RPMI7951 (cell line): ENCODE data around the gene DENND2C. TPM values are rescaled to one million over a fixed set of nuclear protein-coding genes. Genes with fewer than 3 reads are reported as not detected.
A peak's percentile ranks its signal among the peaks of the same experiment; 100 is the strongest.

Experiments used
- DNase-seq: peaks from one replicate; pipeline ENCODE4 v3.0.0-alpha.2; 2012; ENCODE audit warnings: low read depth
- total RNA-seq: library from RNA; depleted of rRNA; stranded (reverse); fragments of >200 nt; shearing (Covaris generic); gene quantifications from 2 replicates; pipeline ENCODE4 v1.2.3, GENCODE V29; 2014; rRNA removed

The DENND2C gene, protein sequence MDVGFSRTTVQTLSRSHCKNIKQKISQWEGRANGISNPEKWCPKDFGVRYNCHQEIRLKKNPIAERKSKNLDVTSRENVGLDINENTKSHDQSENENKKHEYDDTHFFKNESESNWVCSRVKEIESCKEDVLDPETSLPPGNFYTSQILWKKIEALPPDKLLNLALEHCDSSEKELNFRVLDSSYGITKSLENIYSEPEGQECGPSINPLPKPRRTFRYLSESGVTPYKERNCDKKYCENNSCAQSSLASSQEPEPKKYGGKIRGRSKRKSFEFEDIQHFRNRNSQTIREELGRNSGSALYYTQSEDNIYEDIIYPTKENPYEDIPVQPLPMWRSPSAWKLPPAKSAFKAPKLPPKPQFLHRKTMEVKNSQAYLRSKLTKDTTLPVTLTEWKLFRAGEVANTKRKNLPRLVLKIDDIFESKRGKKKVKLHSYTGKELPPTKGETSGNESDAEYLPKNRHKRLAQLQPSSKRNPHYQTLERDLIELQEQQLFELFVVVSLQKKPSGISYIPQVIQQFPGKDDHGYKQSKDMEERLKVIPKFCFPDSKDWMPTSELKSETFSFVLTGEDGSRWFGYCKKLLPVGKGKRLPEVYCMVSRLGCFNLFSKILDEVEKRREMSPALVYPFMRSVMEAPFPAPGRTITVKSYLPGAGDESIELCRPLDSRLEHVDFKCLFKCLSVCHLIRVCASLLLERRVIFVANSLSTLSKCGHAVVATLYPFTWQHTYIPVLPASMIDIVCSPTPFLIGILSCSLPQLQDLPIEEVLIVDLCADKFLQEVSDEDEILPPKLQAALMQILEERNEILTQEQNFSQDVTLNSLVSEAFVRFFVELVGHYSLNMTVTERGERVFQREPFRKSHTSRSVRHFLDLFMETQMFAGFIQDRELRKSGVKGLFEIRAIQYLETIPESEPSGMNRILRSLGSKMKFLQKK
- 0.29 and 0.36 TPM in 2 replicates for total RNA-seq

DNA sequence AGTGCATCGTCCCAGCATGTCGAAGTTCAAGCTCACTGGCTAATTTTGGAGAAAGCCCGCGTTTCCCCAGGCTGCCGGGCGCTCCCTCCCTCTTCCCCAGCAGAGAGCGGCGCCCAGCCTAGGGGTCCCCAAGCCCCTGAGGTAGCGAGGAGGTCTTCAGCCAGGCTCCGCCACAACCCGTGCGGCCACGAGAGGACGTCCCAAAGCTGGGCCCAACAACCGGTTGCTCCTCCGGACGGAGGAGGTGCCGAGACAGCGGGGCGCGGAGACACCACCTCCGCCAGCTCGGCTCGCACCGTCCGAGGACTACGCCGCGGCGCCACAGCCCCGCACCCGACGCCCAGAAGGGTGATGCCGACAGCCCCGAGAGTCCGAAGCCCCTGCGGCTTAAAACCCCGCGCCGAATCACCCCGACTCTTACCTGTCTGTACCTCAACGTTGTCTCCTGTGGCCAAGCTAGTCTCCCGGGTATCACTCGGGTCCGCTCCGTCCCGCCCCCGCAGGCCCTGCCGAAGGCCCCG, at the start of gene DENND2C:
TSS of gene DENND2C (minus strand) at position 488 of the 521 bp plus-strand sequence. CDS start 44,065 bp downstream, outside the sequence.
- DNase-seq, result no peak

DNA sequence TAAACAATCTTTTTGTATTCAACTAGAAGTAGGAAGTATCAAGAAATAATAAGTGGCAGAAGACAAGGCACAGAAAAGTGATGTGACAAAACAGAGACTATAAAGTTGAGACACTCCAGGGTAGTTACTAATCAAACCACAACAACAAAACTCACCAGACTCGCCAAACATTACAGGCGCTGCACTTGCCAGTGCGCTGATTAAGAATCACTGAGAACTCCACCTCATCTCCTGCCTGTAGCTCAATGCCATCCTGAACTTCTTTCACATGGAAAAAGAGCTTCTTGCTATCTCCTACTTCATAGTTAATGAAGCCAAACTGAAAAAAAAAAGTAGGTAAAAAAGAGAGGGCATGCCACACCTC, 49.6 kb upstream of the DENND2C start:
- no peak for DNase-seq

DNA sequence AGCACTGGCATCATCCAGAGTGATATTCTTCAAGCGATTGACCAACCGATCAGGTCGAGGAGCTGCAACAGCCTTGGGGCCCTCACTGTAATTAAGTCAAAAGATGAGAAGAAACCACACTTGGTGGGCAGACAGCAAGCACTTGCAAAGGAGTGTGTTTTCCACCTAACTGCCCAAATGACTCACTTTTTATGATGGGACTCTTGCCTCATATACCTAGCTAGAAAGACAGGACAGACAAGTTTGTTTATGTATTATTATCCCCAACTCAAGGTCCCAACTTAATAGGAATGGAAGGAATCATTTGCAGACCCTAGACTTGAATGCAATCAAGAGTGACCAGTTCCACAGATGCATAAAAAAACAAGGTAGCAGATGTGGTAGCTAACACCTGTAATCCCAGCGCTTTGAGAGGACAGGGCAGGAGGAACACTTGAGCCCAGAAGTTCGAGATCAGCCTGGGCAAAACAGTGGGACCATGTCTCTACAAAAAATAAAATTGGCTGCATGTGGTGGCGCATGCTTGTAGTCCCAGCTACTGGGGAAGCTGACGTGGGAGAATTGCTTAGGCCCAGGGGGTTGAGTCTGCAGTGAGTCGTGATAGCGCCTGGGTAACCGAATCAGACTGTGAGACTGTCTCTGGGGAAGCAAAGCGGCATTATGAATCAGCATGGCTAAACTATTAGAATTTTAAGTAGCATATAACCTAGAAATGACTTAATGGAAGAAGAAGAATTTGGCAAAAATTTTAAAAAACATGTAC, 49.0 kb upstream of the DENND2C start:
- DNase-seq, result peak; percentile 9

DNA sequence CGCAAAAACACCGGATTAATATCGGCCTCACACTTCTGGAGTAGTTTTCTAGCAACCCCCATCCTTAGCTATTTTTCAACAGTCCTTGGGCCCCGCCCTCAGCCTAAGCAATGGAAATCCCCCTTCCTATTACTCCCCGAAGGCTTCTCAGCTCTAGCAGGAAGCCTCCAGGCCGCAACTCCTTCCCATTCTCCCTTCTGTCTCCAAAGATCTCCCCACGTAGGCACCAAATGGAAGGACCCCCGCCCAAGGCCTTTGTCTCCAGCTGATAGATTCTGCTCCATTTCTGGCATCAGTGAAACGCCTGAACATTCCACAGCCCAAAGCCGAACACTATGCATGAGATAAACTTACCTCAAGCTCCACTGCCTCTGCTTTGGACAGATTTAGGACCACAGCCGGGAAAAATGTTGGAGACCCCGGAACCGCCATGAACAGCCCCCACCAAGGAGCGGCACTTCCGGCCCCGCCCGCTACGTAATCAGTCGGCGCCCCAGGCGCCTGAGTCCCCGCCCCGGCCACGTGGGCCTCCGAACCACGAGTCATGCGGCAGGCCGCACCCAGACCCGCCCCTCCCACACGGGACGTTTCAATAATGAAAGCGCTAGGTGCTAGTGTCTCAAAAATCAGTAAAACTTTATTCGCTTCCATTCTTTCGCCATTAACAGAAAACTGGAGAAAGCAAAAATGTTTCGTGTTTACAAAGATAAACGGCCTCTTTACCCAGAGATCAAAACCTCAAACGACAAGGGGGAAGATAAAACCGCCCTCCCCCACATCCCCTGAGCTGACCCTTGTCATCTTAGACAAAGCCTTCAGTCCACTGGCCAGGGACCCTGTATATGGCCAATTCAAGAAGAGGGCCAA, 46.7 kb upstream of the DENND2C start, which contains the start of gene NRAS:
TSS of gene NRAS (minus strand) at position 468 of the 867 bp plus-strand sequence. CDS start 611 bp downstream, outside the sequence.
- peak; percentile 90 for DNase-seq

DNA sequence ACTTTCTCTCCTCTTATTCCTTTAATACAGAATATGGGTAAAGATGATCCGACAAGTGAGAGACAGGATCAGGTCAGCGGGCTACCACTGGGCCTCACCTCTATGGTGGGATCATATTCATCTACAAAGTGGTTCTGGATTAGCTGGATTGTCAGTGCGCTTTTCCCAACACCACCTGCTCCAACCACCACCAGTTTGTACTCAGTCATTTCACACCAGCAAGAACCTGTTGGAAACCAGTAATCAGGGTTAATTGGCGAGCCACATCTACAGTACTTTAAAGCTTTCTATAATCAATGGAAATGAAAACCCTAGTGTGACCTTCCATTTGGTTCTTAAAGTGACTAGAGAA, 46.1 kb upstream of the DENND2C start:
- no peak for DNase-seq

DNA sequence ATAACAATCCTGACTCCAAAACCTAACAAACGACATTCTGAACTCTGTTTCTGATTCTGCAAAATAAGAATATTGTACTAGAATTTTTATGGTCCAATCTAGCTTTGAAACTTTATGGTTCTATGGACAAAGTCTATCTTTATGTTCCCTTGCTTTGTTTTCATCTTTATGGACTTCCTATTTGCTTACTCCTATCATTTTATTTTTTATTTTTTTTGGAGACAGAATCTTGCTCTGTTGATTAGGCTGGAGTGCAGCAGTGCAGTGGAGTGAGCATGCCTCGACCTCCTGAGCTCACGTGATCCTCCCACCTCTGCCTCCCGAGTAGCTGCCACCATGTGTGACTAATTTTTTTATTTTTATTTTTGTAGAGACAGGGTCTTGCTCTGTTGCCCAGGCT, 43.1 kb upstream of the DENND2C start:
- DNase-seq, result no peak

DNA sequence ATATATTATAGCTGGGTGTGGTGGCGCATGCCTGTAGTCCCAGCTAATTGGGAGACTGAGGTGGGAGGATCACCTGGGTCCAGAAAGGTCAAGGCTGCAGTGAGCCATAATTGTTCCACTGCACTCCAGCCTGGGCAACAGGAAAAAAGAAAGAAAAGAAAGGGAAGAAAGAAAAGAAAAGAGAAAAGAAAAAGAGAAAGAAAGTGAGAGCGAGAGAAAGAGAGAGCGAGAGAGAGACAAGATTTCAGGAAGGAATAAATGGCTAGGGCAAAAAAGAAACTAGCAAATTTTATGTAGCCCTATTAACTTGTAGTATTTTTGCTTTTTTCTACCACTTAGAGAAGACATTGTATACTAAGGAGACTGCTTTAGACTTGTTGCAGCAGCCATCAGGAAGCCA, 40.5 kb upstream of the DENND2C start:
- DNase-seq, result no peak

DNA sequence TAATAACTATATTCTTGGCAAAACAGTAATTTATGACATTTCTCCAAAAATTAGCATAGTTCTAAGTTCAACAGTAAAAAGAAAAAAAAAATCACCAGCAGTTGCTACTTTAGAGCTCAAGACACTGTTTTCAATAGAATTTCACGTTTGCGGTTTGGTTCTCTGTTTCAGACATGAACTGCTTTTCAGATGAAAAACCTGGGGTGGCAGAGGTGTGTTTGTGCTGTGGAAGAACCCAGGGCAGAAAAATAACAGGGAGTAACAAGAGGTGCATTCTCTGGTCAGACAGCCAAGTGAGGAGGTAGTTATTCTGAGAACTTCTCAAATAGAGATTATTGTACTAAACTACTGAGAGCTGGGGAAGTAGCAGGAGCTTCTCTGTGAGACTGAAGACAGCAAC, 37.8 kb upstream of the DENND2C start:
- no peak for DNase-seq

DNA sequence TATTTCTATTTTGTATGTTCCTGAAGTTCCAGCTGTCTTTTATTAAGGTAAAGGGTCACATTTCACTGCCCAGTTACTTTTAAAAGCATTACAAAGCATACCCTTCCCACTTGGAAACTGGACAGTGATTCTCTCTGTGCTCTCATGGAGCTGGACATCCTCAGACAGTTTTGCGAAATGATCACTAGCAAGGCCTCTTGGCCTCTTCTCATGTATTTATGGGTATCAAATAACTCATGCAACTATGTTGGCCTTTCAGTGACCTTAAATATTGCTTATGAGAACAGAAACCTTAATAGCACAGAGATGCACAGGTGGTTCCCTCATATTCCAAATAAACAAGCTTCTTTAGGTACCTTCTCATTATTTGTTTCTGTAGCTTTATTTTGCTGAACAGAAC, 33.4 kb upstream of the DENND2C start:
- DNase-seq, result no peak

DNA sequence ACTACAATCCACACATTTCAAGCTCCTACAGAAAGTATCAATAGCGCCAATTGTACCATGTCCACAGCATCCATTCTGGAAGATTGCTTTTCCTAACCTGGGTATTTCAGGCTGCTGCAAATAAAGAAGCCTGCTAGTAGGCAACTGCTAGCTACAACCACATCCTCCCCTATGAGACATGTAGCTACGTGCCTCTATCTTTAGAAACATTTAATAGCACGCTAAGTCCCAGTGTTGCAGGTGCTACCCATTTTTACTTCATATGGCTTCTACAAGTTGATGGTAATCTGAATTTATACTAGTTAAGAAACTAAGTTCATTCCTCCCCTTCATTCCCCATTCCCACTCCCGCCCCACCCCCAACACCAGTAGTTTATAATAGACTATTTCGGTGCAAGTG, 32.9 kb upstream of the DENND2C start:
- no peak for DNase-seq

DNA sequence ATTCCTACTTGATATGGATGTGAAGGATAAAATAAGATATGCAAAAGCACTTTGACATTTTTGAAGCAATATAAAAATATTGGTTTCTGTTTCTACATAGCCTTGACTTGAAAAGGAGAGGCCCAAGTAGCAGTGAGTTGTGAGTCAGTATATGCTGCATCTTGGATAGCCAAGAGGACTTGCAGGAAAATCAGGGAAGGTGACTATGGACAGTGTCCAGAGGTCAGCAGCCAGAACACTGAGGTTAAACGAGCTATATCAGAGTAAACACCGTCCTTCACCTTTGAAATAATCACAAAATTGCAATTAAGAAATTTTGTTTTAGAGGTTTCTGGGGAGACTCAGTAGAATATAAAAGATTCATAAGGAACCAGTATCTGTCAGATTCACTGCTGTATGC, 32.1 kb upstream of the DENND2C start:
- DNase-seq, result no peak

DNA sequence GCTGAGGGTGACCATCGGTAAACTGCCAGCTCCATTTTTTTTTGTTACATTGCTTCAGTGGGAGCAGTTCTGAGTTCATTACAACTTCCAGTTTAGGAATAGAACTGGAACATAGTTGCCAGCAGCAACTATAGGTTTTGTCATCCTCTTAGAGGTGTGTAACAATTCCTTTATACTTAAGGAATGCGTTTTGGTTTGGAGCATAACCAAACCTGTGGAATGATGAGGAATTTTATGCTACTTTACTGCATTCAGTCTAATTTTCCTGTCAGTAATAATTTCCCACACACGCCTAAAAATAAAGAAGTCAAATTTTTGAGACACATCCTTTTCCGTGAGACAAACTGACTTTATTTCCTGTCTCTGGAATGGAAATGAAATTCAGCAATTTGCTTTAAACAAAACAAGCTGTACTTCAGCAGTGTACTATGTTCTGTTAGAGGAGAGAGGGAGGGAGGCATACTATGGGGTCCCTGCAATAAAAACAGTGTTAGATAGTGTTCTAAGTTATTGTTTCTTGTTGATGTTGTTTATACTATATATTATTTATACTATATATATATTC, 30.3 kb upstream of the DENND2C start:
- DNase-seq, result no peak

DNA sequence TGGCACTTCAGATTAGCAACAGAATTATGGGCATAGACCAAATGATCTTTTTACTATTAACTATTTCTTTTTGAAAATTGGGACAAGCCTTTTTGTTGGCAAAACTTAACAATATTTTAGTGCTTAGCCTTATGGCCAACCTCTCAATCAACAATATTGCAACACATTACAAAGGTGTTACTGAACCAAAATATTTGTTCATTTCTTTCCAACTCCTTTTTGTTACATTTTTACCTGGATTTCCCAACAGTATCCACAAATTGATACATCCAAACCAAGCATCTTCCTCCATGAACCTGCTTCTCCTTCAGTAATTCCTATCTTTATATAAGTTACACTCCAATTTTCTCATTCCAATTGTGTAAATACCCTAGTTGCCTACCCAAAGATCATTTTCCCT, 27.0 kb upstream of the DENND2C start:
- no peak for DNase-seq

DNA sequence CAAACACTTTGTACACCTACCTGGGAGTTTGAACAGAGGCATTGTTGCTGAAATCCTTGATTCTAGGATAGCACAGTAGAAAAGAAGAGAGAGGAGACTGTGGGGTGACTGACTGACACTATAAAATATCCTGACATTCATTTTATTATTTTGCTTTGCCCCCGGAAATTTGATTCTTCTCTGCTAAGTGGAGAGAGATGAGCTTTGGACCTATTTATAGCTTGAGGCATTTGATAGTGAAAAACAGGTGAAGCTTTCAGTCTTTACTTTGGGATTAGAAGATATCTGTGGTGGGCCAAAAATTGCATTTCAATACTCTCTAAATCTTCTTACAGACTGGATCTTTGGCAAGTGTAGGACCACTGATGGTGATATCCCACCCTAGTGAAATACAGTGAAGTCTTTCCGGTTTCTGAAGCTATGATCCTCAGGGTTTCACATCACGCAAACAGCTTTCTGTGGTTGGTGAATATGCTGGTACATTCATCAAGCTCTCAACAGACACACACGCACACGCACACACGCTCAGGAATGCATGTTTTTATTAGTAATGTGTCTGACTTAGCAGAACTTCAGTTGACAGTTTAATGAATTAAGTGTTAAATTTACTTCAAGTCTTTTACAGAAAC, 25.7 kb upstream of the DENND2C start, which contains the start of gene AMPD1:
TSS of gene AMPD1 (minus strand) at position 117 of the 629 bp plus-strand sequence. CDS start at position 42, 75 bp downstream.
- peak; percentile 19 for DNase-seq

DNA sequence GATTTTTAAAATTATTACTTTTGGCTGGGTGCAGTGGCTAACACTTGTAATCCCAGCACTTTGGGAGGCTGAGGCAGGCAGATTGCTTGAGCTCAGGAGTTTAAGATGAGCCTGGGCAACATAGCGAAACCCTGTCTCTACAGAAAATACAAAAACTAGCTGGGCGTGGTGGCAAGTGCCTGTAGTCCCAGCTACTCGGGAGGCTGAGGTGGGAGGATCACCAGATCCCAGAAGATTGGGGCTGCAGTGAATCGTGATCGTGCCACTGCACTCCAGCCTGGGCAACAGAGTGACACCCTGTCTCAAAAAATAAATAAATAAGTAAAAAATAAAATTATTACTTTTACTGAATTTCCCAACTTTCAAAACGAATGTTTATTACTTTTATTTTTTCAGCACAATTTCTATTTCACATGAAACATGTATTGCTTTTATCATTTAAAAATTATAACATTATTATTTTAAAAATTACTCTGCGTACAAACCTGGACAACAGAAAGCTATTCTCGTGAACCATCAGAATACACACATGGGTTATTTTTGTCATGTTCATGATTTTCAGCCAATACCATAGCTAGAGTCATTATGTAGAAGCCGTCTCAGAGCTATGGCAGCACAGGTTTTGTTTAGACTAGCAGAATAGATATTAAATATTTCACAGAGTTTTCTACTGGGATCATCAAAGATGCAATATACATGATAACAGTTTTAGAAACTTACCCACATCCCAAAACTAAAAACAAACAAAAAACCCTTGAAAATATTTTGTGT, 24.9 kb upstream of the DENND2C start:
- no peak for DNase-seq

DNA sequence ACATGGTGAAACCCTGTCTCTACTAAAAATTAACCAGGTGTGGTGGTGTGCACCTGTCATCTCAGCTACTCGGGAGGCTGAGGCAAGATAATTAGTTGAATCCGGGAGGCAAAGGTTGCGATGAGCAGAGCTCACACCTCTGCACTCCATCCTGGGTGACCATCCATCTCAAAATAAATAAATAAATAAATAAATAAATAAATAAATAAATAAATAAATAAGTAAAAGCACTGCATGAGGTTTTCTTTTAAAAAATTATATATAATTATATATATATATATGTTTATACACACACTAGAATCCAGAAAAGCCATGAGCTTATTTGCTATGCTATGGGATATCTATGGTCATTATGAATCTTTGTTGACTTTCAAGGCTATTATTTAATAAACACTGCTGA, 23.1 kb upstream of the DENND2C start:
- DNase-seq, result no peak

DNA sequence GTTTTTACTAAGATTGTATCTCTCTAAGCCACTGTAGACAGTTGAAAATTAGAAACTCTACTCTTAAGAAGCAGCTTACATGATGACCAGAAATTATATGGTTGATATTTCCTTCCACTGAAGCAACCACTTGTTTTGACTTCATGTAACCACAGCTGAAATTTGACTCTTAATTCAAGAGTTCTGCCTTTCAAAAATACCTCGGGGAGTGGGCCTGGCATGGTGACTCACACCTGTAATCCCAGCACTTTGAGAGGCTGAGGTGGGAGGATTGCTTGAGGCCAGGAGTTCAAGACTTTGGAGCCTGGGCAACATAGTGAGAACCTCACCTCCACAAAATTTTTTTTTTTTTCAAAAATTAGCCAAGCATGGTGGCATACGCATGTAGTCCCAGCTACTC, 21.2 kb upstream of the DENND2C start:
- peak; percentile 24 for DNase-seq

DNA sequence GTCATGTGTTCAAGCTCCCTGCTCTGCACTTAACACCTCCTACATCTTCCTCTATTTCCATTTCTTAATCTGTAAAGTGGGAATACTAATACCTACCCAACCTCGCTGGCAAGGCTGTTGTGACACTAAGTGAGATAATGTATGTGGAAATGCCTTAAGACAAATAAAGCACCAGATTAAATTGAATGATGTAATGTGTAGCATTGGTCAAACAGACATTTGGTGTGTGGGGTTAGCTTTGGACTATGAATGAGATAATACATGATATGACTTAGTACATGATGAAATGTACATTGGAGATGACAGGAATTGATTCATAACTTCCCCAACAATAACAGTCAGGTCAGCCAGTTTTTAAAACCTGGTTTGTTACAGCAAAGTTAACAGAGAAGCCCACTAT, 20.3 kb upstream of the DENND2C start:
- DNase-seq, result no peak

DNA sequence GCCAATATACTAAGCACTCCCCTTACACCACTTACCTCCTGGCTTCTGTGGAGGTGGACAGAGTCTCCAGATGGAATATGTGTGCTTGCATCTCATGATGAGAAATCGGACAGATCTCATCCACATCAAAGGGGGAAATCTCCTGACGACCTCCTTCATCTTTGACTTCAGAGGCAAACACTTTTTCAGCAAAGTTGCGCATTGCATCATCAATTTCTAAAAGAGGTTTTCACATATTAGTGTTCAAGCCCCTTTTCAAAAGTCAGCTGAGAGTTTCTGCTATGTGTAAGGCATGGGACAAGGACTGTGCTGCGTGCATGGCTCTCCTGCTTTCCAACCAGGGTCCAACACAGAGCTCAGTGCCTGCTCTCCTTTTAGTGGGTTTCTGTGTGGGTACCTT, 18.7 kb upstream of the DENND2C start:
- no peak for DNase-seq
